CD8-positive, alpha-beta memory T cell (primary cell): ENCODE data around the gene SLC41A3. TPM values are rescaled to one million over a fixed set of nuclear protein-coding genes. Genes with fewer than 3 reads are reported as not detected.

Experiments
- CTCF ChIA-PET: fragments of 350-600 bp; sonication (Branson Sonifier 250); formaldehyde crosslinking; loops from one replicate; lab custom pipeline; 2021; ENCODE audit warnings: antibody characterized with exemption; lab: Charles Lee
- POLR2A ChIA-PET: fragments of 350-600 bp; sonication (Branson Sonifier 250); formaldehyde crosslinking; loops from one replicate; lab custom pipeline; 2021; ENCODE audit warnings: antibody characterized with exemption; lab: Charles Lee
- DNase-seq, 5 donors: peaks; one replicate each; pipeline versions ENCODE4 v3.0.0 to v3.0.0-alpha.2; 2020 to 2022; ENCODE audit warnings: mixed read lengths in 1 of 5
- H3K27ac ChIP-seq: one replicate; pipeline ENCODE4 v1.7.0; 2013; ENCODE audit warnings: low read depth, mild to moderate bottlenecking, low read length, moderate library complexity
- H3K27me3 ChIP-seq: 2 replicates; pipeline ENCODE4 v1.7.0; 2013; ENCODE audit warnings: low read length, mild to moderate bottlenecking; ENCODE audit not compliant: insufficient read depth, poor library complexity, severe bottlenecking
- H3K36me3 ChIP-seq: 2 replicates; pipeline ENCODE4 v1.7.0; 2013; ENCODE audit warnings: mild to moderate bottlenecking, low read length, moderate library complexity; ENCODE audit not compliant: insufficient read depth
- H3K4me1 ChIP-seq: 2 replicates; pipeline ENCODE4 v1.7.0; 2013; ENCODE audit warnings: mild to moderate bottlenecking, low read length, moderate library complexity; ENCODE audit not compliant: insufficient read depth
- H3K4me3 ChIP-seq: 2 replicates; pipeline ENCODE4 v1.7.0; 2013; ENCODE audit warnings: mild to moderate bottlenecking, low read length
- H3K9me3 ChIP-seq: 2 replicates; pipeline ENCODE4 v1.7.0; 2013; ENCODE audit warnings: mild to moderate bottlenecking, low read length
- H3K27ac Mint-ChIP-seq, 8 donors: one replicate each; pipeline ENCODE4 v1.8.0; 2020 to 2021; ENCODE audit warnings: mixed read lengths in 8 of 8, mild to moderate bottlenecking in 6 of 8, inconsistent platforms in 3 of 8, moderate library complexity in 3 of 8
- H3K27me3 Mint-ChIP-seq, 2 donors: one replicate each; pipeline ENCODE4 v1.8.0; 2020 to 2021; ENCODE audit warnings: mixed read lengths in 2 of 2, mild to moderate bottlenecking in 1 of 2, moderate library complexity in 1 of 2
- H3K36me3 Mint-ChIP-seq, 3 donors: one replicate each; pipeline ENCODE4 v1.8.0; 2020 to 2021; ENCODE audit warnings: mixed read lengths in 3 of 3, inconsistent platforms in 1 of 3, mild to moderate bottlenecking in 1 of 3
- H3K4me1 Mint-ChIP-seq, 3 donors: one replicate each; pipeline ENCODE4 v1.8.0; 2020 to 2021; ENCODE audit warnings: mixed read lengths in 3 of 3, inconsistent platforms in 1 of 3, mild to moderate bottlenecking in 1 of 3
- H3K4me3 Mint-ChIP-seq, 7 donors: one replicate each; pipeline ENCODE4 v1.8.0; 2020 to 2021; ENCODE audit warnings: mixed read lengths in 7 of 7, mild to moderate bottlenecking in 6 of 7, moderate library complexity in 4 of 7, inconsistent platforms in 2 of 7
- H3K9me3 Mint-ChIP-seq, 5 donors: one replicate each; pipeline ENCODE4 v1.8.0; 2020 to 2022; ENCODE audit warnings: mixed read lengths in 5 of 5, mild to moderate bottlenecking in 3 of 5, moderate library complexity in 2 of 5, inconsistent platforms in 1 of 5
- polyA plus RNA-seq: library from polyadenylated mRNA; unstranded; fragments of 300-500 nt; fragmentation: Illumina TruSeq; gene quantifications from one replicate; pipeline ENCODE4 v1.2.3, GENCODE V29; 2021
- total RNA-seq, 2 experiments: library from RNA; stranded (reverse); gene quantifications; one replicate each; pipeline ENCODE4 v1.2.3, GENCODE V29; 2021

The SLC41A3 gene
- total and polyA plus RNA-seq, 3 experiments from 2014 or later: 25.8 to 28.0 (median 25.8) TPM

GRCh38 chr3:126085841-126086240 is 1.9 kb upstream of the SLC41A3 start:
- ChIA-PET POLR2A (no interaction called here), CTCF (no interaction called here)
- Mint-ChIP-seq H3K36me3 (peaks cover 0 to 1% (median 0%) of the 10 kb centered on the region in 3 donors), H3K9me3 (no peaks in the 10 kb centered on the region), H3K4me3 (peak overlapping the region in 5 of 7 donors; percentile 46 to 97 (median 84)), H3K27ac (peak overlapping the region in 2 of 8 donors; percentile 43 to 76), H3K27me3 (no peaks in the 10 kb centered on the region), H3K4me1 (peaks cover 16 to 37% (median 28%) of the 10 kb centered on the region in 3 donors)
- Histone ChIP-seq H3K27ac (no peak overlapping the region), H3K9me3 (no peaks in the 10 kb centered on the region), H3K4me3 (no peak overlapping the region), H3K27me3 (no peaks in the 10 kb centered on the region), H3K36me3 (no peaks in the 10 kb centered on the region), H3K4me1 (peaks cover 17% of the 10 kb centered on the region)
- DNase-seq: no peak

- peak overlapping the region in 6 of 8 donors; percentile 17 to 87 (median 62) for H3K27ac Mint-ChIP-seq
- POLR2A ChIA-PET: no interaction called here
- H3K36me3 ChIP-seq: no peaks in the 10 kb centered on the region
- peaks cover 16 to 37% (median 28%) of the 10 kb centered on the region in 3 donors for H3K4me1 Mint-ChIP-seq
- no peaks in the 10 kb centered on the region for H3K9me3 Mint-ChIP-seq
- DNase-seq: no peak
- H3K36me3 Mint-ChIP-seq: peaks cover 0 to 1% (median 0%) of the 10 kb centered on the region in 3 donors
- H3K4me3 Mint-ChIP-seq: peak overlapping the region; percentile 79 to 97 (median 91)
- no peak overlapping the region for H3K27ac ChIP-seq
- no peaks in the 10 kb centered on the region for H3K27me3 Mint-ChIP-seq
- no peaks in the 10 kb centered on the region for H3K9me3 ChIP-seq
- H3K27me3 ChIP-seq: no peaks in the 10 kb centered on the region
- CTCF ChIA-PET: no interaction called here
- H3K4me1 ChIP-seq: peaks cover 17% of the 10 kb centered on the region
- H3K4me3 ChIP-seq: no peak overlapping the region
Observed at GRCh38 chr3:126085276-126085675, 1.4 kb upstream of the SLC41A3 start.

- ChIA-PET POLR2A (interaction anchor here (0.9 to 1.4 kb wide), 2 partner anchors 94 to 426 kb away, joined by 3 to 6 read pairs; no protein-coding TSS in a partner anchor), CTCF (interaction anchor here (0.7 to 1.4 kb wide), 8 partner anchors 9 to 155 kb away, joined by 3 to 8 read pairs (median 3); no protein-coding TSS in a partner anchor)
- no peaks in the 10 kb centered on the region for H3K27me3 Mint-ChIP-seq
- Histone ChIP-seq H3K4me1 (peaks cover 17% of the 10 kb centered on the region), H3K4me3 (no peak overlapping the region), H3K9me3 (no peaks in the 10 kb centered on the region), H3K27me3 (no peaks in the 10 kb centered on the region), H3K27ac (peak overlapping the region; percentile 80), H3K36me3 (no peaks in the 10 kb centered on the region)
- peaks cover 16 to 37% (median 28%) of the 10 kb centered on the region in 3 donors for H3K4me1 Mint-ChIP-seq
- no peak for DNase-seq
- H3K9me3 Mint-ChIP-seq: no peaks in the 10 kb centered on the region
- H3K36me3 Mint-ChIP-seq: peaks cover 0 to 1% (median 0%) of the 10 kb centered on the region in 3 donors
- H3K27ac Mint-ChIP-seq: peak overlapping the region; percentile 36 to 87 (median 60)
- H3K4me3 Mint-ChIP-seq: peak overlapping the region; percentile 79 to 97 (median 91)
Observed at GRCh38 chr3:126084768-126085180, 850 bp upstream of the SLC41A3 start.

- peak overlapping the region; percentile 50 to 96 (median 88) for H3K27ac Mint-ChIP-seq
- peak overlapping the region; percentile 48 for H3K4me3 ChIP-seq
- ChIA-PET CTCF (interaction anchor here (1.1 to 1.4 kb wide), 5 partner anchors 9 to 154 kb away, joined by 3 to 8 read pairs (median 3); no protein-coding TSS in a partner anchor), POLR2A (interaction anchor here (0.5 to 1.4 kb wide), 2 partner anchors 93 to 671 kb away, joined by 3 to 6 read pairs; no protein-coding TSS in a partner anchor)
- no peaks in the 10 kb centered on the region for H3K27me3 ChIP-seq
- H3K36me3 Mint-ChIP-seq: peaks cover 0 to 1% (median 0%) of the 10 kb centered on the region in 3 donors
- peaks cover 17% of the 10 kb centered on the region for H3K4me1 ChIP-seq
- peak in 3 of 5 donors; percentile 33 to 66 (median 45) for DNase-seq
- H3K27ac ChIP-seq: peak overlapping the region; percentile 80
- H3K4me3 Mint-ChIP-seq: peak overlapping the region; percentile 83 to 97 (median 91)
- H3K9me3 ChIP-seq: no peaks in the 10 kb centered on the region
- no peaks in the 10 kb centered on the region for H3K36me3 ChIP-seq
- no peaks in the 10 kb centered on the region for H3K9me3 Mint-ChIP-seq
- H3K4me1 Mint-ChIP-seq: peaks cover 16 to 42% (median 28%) of the 10 kb centered on the region in 3 donors
- no peaks in the 10 kb centered on the region for H3K27me3 Mint-ChIP-seq
Observed at GRCh38 chr3:126083511-126083912, 412 bp downstream of the SLC41A3 start.

GRCh38 chr3:126083138-126083445 is 832 bp downstream of the SLC41A3 start:
- H3K36me3 Mint-ChIP-seq: peaks cover 0 to 2% (median under 1%) of the 10 kb centered on the region in 3 donors
- no peaks in the 10 kb centered on the region for H3K36me3 ChIP-seq
- H3K4me1 ChIP-seq: peaks cover 17% of the 10 kb centered on the region
- ChIA-PET CTCF (no interaction called here), POLR2A (no interaction called here)
- no peaks in the 10 kb centered on the region for H3K27me3 Mint-ChIP-seq
- no peak for DNase-seq
- H3K4me3 ChIP-seq: peak overlapping the region; percentile 48
- H3K27ac Mint-ChIP-seq: peak overlapping the region; percentile 78 to 96 (median 90)
- peak overlapping the region; percentile 83 to 97 (median 91) for H3K4me3 Mint-ChIP-seq
- no peaks in the 10 kb centered on the region for H3K27me3 ChIP-seq
- no peak overlapping the region for H3K27ac ChIP-seq
- H3K9me3 ChIP-seq: no peaks in the 10 kb centered on the region
- H3K9me3 Mint-ChIP-seq: no peaks in the 10 kb centered on the region
- peaks cover 16 to 42% (median 28%) of the 10 kb centered on the region in 3 donors for H3K4me1 Mint-ChIP-seq

- CTCF ChIA-PET: interaction anchor here (1.0 to 1.4 kb wide), 2 partner anchors 94 to 599 kb away, joined by 3 read pairs; no protein-coding TSS in a partner anchor
- Histone ChIP-seq H3K27ac (no peak overlapping the region), H3K9me3 (no peaks in the 10 kb centered on the region), H3K36me3 (no peaks in the 10 kb centered on the region), H3K4me3 (no peak overlapping the region), H3K4me1 (peaks cover 17% of the 10 kb centered on the region), H3K27me3 (no peaks in the 10 kb centered on the region)
- peak overlapping the region in 7 of 8 donors; percentile 82 to 96 (median 90) for H3K27ac Mint-ChIP-seq
- H3K4me1 Mint-ChIP-seq: peaks cover 16 to 42% (median 28%) of the 10 kb centered on the region in 3 donors
- no peak for DNase-seq
- H3K9me3 Mint-ChIP-seq: no peaks in the 10 kb centered on the region
- H3K4me3 Mint-ChIP-seq: peak overlapping the region; percentile 83 to 97 (median 91)
- no peaks in the 10 kb centered on the region for H3K27me3 Mint-ChIP-seq
- peaks cover 0 to 3% (median 2%) of the 10 kb centered on the region in 3 donors for H3K36me3 Mint-ChIP-seq
- POLR2A ChIA-PET: no interaction called here
Observed at GRCh38 chr3:126082362-126083137, 1.4 kb downstream of the SLC41A3 start.

- peak overlapping the region in 4 of 8 donors; percentile 9 to 29 (median 19) for H3K27ac Mint-ChIP-seq
- peak overlapping the region in 6 of 7 donors; percentile 15 to 97 (median 64) for H3K4me3 Mint-ChIP-seq
- Histone ChIP-seq H3K27ac (no peak overlapping the region), H3K4me1 (peaks cover 17% of the 10 kb centered on the region), H3K27me3 (no peaks in the 10 kb centered on the region), H3K36me3 (no peaks in the 10 kb centered on the region), H3K4me3 (no peak overlapping the region), H3K9me3 (no peaks in the 10 kb centered on the region)
- peak in 1 of 5 donors; percentile 52 for DNase-seq
- H3K27me3 Mint-ChIP-seq: no peaks in the 10 kb centered on the region
- H3K4me1 Mint-ChIP-seq: peaks cover 16 to 42% (median 28%) of the 10 kb centered on the region in 3 donors
- ChIA-PET CTCF (interaction anchor here (1.0 to 1.4 kb wide), 2 partner anchors 93 to 600 kb away, joined by 3 read pairs; no protein-coding TSS in a partner anchor), POLR2A (no interaction called here)
- H3K36me3 Mint-ChIP-seq: peaks cover 0 to 6% (median 2%) of the 10 kb centered on the region in 3 donors
- no peaks in the 10 kb centered on the region for H3K9me3 Mint-ChIP-seq
Observed at GRCh38 chr3:126081618-126082361, 2.1 kb downstream of the SLC41A3 start.
